SKM-1 treated with dmso at 0.1 percent for 144 hours (cell line): Measurements from ENCODE around the gene CCDC34.

ENCODE experiments used
- DNase-seq: peaks from one replicate; lab custom pipeline; 2025; ENCODE audit not compliant: unreplicated experiment; lab: John Stamatoyannopoulos, UW

The CCDC34 gene

DNA sequence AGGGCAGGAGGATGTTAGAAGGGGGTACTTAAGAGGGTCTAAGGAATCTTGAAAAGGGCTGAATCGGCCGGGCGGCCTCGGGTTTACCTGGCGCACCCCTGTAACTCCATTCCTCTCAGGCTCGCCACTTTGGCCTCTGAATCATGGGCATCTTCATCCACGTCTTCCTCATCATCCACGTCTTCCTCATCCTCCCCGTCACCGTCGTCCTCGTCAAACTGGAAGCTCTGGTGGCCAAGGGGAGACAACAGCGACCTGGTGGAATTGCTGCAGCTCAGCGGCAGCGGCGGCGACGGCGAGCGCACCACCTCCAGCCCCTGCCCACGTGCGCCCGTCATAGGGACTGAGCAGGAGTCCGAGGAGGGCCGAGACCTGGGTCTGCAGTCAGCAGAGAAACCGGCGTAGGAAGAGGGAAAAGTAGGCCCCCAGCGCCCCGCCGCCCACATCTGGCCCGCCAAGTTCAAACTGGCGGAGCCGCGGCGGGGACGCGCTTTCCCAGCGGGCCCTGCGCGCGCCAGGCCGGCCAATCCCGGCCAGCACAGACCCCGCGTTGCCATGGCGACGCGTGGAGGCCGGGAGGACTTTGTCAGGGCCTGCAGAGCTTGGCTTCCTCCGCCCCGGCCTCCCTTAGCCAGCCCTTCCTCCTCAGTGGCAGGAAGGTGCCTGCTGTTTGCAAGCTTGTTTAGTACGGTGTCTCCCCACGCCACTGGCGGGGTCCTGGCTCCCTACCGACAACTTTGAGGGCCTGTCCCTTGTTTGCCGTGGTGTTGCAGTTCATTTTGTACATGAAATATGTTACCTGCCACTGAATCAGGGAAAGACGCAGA, at the start of gene CCDC34:
Gene CCDC34 (minus strand): TSS at position 467 of the 827 bp plus-strand sequence. CDS start 21 bp downstream, at position 446.
- DNase-seq: peak; percentile 86

- DNase-seq: no peak
Observed at GRCh38 chr11:27412192-27412691, 49.2 kb upstream of the CCDC34 start.

- no peak for DNase-seq
Observed at GRCh38 chr11:27411328-27411727, 48.3 kb upstream of the CCDC34 start.

- DNase-seq: no peak
Observed at GRCh38 chr11:27410272-27410671, 47.3 kb upstream of the CCDC34 start.

- DNase-seq: no peak
Observed at GRCh38 chr11:27409742-27410141, 46.7 kb upstream of the CCDC34 start.

GRCh38 chr11:27409049-27409448, 46.0 kb upstream of the CCDC34 start:
- DNase-seq: no peak

- no peak for DNase-seq
Observed at GRCh38 chr11:27408246-27408800, 45.3 kb upstream of the CCDC34 start.

GRCh38 chr11:27406498-27407354, 43.7 kb upstream of the CCDC34 start:
- DNase-seq: no peak

DNA sequence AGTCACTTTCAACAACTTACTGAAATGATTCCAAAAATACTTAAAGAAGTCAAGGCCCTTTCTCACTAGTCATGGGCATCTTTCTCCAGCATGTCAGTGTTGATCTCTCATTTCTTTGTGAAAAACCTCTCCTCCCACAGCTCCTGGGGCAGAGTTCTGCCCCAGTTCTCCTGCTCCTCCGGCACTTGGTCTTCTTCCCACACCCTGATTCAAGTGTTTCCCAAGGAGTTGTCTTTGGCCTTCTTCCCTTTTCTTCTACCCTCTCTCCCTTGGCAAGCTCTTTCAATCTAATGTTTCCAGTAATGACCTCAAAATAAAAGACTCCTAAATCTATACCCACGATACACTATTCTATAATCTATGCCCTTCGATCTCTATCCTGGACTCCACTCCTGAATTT, 42.1 kb upstream of the CCDC34 start:
- no peak for DNase-seq

- no peak for DNase-seq
Observed at GRCh38 chr11:27404427-27404826, 41.4 kb upstream of the CCDC34 start.

- DNase-seq: no peak
Observed at GRCh38 chr11:27403195-27403594, 40.2 kb upstream of the CCDC34 start.

DNA sequence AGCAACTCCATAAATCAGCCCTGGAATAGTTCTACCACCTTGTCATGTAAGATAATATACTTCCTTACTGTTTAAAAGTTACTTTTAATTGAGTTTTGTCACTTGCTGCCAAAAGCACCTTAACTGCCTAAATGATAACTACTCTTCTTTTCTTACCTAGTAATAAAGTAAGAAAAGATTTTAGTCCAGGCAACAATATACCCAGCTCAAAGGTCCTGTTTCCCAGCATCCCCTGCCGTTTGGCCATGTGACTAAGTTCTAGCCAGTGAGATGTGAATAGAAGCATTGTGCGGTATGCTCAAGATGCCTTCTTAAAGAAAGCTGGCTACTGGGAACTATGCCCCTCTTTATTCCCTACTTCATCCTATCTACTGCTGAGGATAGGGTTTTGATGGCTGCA, 39.4 kb upstream of the CCDC34 start:
- no peak for DNase-seq

DNA sequence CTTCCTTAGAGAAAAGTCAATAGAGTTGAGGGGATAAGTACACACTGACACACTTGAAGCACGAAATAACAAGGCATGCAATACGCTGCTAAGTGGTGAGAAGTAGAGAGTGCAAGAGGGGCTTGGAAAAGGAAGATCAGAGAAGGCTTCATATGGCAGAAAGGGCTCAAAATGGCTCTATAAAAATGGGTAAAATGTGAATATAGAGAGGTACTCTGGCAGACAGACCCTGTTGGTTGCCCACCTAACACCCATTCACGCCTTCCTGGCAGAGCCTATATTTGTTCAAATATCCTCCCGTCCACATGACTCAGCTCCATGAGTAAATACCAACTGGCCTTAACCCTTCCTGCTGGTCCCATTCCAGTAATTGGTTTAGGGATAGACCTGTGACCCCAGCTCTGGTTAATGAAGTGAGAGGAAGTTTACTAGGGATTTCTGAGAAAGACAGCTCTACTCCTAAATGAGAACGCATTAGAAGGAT, 38.9 kb upstream of the CCDC34 start:
- no peak for DNase-seq

DNA sequence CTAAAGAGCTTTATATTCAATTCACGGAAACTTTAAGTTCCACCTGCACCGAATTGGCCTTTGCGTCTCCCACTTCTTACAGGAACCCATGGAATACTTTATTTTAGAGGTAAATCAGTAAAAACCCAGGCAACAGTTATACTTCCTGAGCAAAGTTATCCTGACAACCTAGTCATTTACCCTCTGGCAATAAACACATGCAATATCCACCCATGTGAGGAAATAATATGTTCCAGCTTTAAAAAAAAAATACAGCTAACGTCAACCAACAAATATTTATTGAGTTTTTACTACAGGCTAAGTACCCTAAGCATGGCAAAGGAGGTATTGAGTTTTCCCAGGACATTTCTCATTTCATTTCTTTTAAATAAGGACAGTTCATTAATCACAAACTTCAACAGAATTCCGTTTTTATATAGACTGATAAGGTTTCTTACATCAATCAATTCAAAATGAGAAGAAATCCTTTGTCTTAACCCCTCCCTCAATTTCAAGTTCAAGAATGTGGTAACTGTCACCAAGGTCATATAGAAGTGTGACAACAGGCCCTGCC, 38.3 kb upstream of the CCDC34 start:
- DNase-seq: no peak

GRCh38 chr11:27398400-27398770, 35.4 kb upstream of the CCDC34 start:
- no peak for DNase-seq

- DNase-seq: no peak
Observed at GRCh38 chr11:27397624-27398399, 34.8 kb upstream of the CCDC34 start.

DNA sequence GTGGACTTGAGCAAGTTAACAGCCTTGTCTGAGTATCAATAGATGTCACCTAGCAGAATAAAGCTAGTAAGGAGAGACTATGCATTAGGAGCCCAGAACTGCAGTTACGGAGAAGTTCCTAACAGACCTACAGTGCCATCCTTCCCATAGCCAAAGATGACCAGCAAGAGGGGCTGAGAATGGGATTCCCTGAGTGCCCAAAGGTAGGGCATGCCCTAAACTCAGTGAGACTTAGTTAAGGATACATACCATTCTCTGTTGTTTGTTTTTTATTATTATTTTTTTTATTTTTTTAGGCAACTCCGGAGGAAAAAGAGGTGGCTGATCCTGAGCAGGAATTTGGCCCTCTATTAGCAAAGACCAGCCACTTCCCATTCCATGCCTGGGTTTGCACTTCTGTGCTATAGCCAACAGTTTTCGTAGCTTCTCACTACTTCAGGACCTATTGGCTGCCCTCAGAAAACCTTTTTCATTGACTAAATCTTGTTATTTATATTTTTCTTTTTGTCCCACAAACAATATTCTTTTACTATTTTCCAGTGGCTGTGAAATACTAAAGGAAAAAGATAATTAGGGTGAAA, 33.3 kb upstream of the CCDC34 start:
- no peak for DNase-seq

- no peak for DNase-seq
Observed at GRCh38 chr11:27395556-27396258, 32.7 kb upstream of the CCDC34 start.

- no peak for DNase-seq
Observed at GRCh38 chr11:27394781-27395228, 31.8 kb upstream of the CCDC34 start.
